ENCODE measurements around the gene CHST8. TPM values are rescaled to one million over a fixed set of nuclear protein-coding genes. Genes with fewer than 3 reads are reported as not detected.

CHST8 gene
- total and polyA plus RNA-seq, 11 donors: 0.10 to 0.88 (median 0.22) TPM; not detected in 3

DNA sequence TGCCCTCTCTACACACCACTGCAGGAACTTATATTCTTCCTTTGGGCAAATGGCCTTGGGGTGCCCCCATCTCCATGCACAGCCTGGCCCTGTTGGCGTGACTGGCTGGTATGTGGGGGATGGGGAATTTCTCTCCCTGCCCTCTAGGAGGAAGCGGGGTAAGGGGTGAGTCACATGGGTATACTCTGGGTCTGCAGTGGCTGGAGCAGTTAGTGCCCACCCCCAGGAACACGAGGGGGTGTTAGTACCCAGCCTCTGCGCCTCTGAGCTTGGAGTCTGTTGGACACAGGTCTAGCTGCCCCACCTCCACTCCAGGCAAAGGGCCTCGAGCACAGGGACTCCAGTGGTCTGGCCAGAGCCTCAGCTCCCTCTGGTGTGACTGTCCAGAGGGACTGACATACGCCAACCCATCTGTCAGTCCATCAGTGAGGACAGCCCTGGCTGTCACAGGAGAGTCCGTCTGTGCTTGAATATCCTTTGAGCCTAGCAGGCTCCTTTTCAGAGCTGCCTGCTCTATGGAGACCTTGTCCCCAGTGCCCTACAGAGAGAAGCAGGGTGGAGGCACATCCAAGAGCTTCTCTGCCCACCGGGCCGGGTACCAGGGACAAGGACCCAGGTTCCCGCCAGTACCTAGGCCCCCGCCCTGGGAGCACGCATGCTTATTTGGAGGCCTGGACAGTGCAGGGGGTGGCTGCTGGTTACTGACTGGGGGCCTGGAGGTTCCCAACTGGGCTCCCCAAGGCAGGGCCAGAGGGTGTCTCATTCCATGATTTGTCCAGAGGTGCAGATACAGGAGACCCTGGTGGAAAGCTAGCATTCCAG, 66.6 kb downstream of the CHST8 start:
- no peak for TF ChIP-seq POLR2A (IDR thresholded peaks at IDR 0.05)
- TF ChIP-seq, protein P1, sequence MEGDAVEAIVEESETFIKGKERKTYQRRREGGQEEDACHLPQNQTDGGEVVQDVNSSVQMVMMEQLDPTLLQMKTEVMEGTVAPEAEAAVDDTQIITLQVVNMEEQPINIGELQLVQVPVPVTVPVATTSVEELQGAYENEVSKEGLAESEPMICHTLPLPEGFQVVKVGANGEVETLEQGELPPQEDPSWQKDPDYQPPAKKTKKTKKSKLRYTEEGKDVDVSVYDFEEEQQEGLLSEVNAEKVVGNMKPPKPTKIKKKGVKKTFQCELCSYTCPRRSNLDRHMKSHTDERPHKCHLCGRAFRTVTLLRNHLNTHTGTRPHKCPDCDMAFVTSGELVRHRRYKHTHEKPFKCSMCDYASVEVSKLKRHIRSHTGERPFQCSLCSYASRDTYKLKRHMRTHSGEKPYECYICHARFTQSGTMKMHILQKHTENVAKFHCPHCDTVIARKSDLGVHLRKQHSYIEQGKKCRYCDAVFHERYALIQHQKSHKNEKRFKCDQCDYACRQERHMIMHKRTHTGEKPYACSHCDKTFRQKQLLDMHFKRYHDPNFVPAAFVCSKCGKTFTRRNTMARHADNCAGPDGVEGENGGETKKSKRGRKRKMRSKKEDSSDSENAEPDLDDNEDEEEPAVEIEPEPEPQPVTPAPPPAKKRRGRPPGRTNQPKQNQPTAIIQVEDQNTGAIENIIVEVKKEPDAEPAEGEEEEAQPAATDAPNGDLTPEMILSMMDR (IDR thresholded peaks at IDR 0.05): no peak
- intact Hi-C loops (cut with DNase I): no loop called here
- H3K4me3 ChIP-seq: no peak overlapping the region
- DNase-seq (peak in 1 of 5 donors; percentile 44), ATAC-seq (no peak)
- H3K4me1 ChIP-seq: no peaks in the 10 kb centered on the region
- no peak overlapping the region for H3K27ac ChIP-seq
- no peaks in the 10 kb centered on the region for H3K36me3 ChIP-seq
- WGBS, 4 donors: 68 to 80% (median 73%) methylated on average over 9 to 12 of the region's 12 CpGs
- peaks cover 0 to 58% (median 17%) of the 10 kb centered on the region in 9 donors for H3K27me3 ChIP-seq
- H3K9me3 ChIP-seq: no peaks in the 10 kb centered on the region

DNA sequence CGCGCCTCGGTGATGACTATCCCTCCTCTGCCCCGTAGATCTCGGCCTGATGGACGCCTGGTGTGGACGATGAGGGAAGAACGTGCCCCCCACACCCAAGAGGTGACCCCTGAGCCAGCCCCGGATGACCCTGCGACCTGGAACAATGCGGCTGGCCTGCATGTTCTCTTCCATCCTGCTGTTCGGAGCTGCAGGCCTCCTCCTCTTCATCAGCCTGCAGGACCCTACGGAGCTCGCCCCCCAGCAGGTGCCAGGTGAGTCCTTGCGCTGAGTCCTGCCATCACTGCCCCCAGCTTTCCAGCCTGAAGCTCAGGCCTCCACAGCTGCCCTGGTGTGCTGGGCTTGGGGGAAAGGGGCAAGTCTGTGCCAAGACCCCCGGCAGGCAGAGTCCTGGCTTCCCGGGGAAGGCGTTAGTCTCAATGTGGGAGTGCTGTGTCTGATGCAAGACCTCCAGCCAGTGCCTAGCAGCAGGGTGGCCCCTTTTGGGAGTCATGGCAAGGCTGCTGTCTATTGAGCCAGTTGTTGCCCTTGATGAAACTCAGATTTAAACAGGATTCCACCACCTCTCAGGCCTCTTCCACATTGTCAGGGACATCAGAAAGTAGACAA, 67.5 kb downstream of the CHST8 start:
- intact Hi-C loops (cut with DNase I): no loop called here
- Histone ChIP-seq H3K27ac (no peak overlapping the region), H3K4me3 (no peak overlapping the region), H3K4me1 (no peaks in the 10 kb centered on the region), H3K36me3 (no peaks in the 10 kb centered on the region), H3K27me3 (peaks cover 0 to 50% (median 12%) of the 10 kb centered on the region in 9 donors), H3K9me3 (no peaks in the 10 kb centered on the region)
- no peak for TF ChIP-seq POLR2A (IDR thresholded peaks at IDR 0.05)
- TF ChIP-seq, protein P1 (IDR thresholded peaks at IDR 0.05): no peak
- no peak for ATAC-seq
- 80 to 84% (median 83%) methylated on average over 16 to 18 of the region's 18 CpGs for WGBS, 4 donors
- peak in 1 of 5 donors; percentile 22 for DNase-seq

DNA sequence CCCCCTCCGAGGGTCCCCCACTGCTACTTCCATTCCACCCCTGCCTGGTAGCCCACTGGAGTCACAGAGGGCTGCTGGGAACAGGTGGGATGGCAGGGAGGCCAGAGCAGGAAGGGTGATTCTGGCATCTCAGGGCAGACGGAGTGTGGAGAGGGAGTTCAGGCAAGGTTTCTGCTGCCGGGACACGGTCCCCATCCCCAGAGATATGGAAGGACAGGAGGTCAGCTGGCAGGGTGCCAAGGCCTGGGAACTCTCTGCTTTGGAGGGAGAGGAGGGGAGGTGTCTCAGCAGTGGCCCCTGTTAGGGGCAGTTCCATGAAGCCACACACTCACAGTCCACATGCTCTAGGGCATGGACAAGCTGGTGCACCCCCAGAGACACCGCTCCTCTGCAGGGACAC, 68.1 kb downstream of the CHST8 start:
- no peaks in the 10 kb centered on the region for H3K36me3 ChIP-seq
- no peaks in the 10 kb centered on the region for H3K4me1 ChIP-seq
- H3K4me3 ChIP-seq: no peak overlapping the region
- intact Hi-C loops (cut with DNase I): no loop called here
- H3K27me3 ChIP-seq: peaks cover 0 to 43% (median 8%) of the 10 kb centered on the region in 9 donors
- WGBS, 4 donors: 31 to 39% (median 38%) methylated on average over 5 of the region's 5 CpGs
- no peak for TF ChIP-seq POLR2A (IDR thresholded peaks at IDR 0.05)
- TF ChIP-seq, protein P1 (IDR thresholded peaks at IDR 0.05): no peak
- ATAC-seq: no peak
- H3K9me3 ChIP-seq: no peaks in the 10 kb centered on the region
- peak in 1 of 5 donors; percentile 46 for DNase-seq
- no peak overlapping the region for H3K27ac ChIP-seq

DNA sequence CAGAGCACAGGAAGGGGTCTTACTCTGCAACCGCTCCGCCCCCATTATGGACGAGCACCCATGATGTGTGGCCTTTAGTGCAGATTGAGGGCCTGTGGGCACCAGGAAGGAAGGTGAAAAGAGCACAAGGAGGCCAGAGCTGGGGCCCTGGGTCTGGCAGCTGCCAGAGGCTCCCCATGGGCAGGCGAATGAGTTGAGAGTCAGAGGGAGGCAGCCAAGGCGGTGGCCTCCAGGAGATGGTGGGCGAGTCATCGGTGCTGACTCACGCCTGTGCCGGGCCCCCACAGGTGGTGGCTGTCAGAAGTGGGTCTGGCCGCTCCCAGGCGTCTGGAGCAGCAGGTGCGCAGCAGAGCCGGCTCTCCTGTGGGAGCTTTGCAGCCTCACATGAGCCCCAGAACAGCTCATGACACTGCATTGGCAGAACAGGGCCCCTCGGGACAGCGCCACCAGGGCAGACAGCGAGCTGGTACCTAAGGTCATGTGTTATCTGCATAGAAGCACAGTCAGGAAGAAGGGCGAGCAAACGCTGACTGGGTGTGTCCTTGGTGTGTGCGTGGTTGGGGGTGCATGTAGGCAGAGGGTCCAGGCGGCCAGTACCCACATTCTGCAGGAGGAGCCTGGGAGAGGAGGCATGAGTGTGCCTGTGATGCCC, 68.8 kb downstream of the CHST8 start:
- H3K4me1 ChIP-seq: no peaks in the 10 kb centered on the region
- WGBS, 4 donors: 76 to 78% (median 77%) methylated on average over 10 to 20 of the region's 20 CpGs
- H3K9me3 ChIP-seq: no peaks in the 10 kb centered on the region
- TF ChIP-seq, protein P1 (IDR thresholded peaks at IDR 0.05): no peak
- H3K27me3 ChIP-seq: peaks cover 0 to 38% (median 8%) of the 10 kb centered on the region in 9 donors
- intact Hi-C loops (cut with DNase I): no loop called here
- no peak overlapping the region for H3K27ac ChIP-seq
- peak in 1 of 5 donors; percentile 58 for DNase-seq
- ATAC-seq: no peak
- no peak overlapping the region for H3K4me3 ChIP-seq
- H3K36me3 ChIP-seq: no peaks in the 10 kb centered on the region
